Lower leg skin (tissue), 3 donors: Measurements from ENCODE around the gene PRG3.

ENCODE experiments used
- CTCF ChIP-seq, 3 donors: fragments of 450-650 bp; IDR thresholded peaks; one replicate each; pipeline ENCODE4 v1.5.1; 2016; ENCODE audit warnings: antibody characterized with exemption in 3 of 3, mild to moderate bottlenecking in 3 of 3, moderate library complexity in 2 of 3
- POLR2A ChIP-seq, 2 donors: fragments of 450-650 bp; IDR thresholded peaks; one replicate each; pipeline ENCODE4 v1.6.1; 2016 to 2017; ENCODE audit warnings: antibody characterized with exemption in 2 of 2, mild to moderate bottlenecking in 1 of 2, moderate library complexity in 1 of 2

DNA sequence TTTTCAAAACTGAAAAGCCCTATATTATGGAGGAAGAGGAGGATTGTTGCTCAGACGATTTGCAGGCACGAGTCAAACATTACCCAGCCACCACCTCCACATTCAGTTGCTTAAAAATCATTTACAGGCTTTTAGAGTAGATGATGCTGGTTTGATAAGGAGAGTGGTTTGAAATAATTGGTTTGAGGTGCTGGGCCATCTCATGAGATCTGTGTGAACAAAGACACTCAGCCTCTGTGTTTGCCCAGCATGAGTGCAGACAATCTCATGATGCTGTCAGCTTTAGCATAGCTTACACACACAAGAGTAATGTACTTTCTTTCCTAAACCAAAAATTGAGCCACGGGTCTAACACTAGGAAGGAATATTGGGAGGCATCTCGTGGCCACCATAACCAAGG is 41.7 kb upstream of the PRG3 start:
- TF ChIP-seq CTCF (IDR thresholded peaks at IDR 0.05) (no peak), POLR2A (IDR thresholded peaks at IDR 0.05) (no peak)
